Pulmonary artery endothelial cell (primary cell): ENCODE data around the gene RNF144A. TPM values are rescaled to one million over a fixed set of nuclear protein-coding genes. Genes with fewer than 3 reads are reported as not detected.

Experiments
- DNase-seq: peaks from one replicate; pipeline ENCODE4 v3.0.0-alpha.2; 2011; ENCODE audit warnings: low read depth, low spot score
- total RNA-seq: library from RNA; depleted of rRNA; stranded (reverse); fragments of >200 nt; gene quantifications from 2 replicates; pipeline ENCODE4 v1.2.3, GENCODE V29; 2014

Gene RNF144A
- total RNA-seq, 1 donor from 2014 or later: 5.3 TPM

DNA sequence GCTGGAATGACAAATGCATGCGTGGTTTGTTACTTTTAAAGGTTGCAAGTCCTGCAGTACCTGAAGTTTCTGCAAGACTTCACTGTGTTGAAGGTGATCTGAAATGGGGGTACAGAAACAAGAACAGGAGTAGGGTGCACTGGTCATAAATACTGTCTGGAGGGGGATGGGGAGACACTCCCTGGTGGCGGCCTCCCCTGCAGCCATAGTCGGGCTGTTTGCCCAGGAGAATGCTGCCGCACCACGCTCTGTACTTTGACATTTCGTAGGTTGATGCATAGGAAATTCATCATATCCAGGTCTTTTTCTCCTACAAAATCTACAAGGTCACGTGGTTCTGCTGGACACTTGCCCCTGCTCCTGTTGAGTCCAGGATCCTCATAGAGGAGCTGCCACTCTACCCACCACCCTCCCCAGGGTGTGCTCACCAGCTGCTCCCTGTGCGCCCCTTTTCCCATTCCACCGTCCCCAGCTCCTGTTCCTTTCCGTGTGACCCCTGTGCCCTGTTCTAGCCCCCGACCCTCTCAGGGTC, 103.8 kb downstream of the RNF144A start:
- DNase-seq: no peak

GRCh38 chr2:7022492-7023385, 105.5 kb downstream of the RNF144A start:
- no peak for DNase-seq

- DNase-seq: no peak
Measured at GRCh38 chr2:7023542-7023941, 106.3 kb downstream of the RNF144A start.

GRCh38 chr2:7024261-7024660, 107.0 kb downstream of the RNF144A start:
- DNase-seq: no peak

- no peak for DNase-seq
Measured at GRCh38 chr2:7025082-7025481, 107.9 kb downstream of the RNF144A start.

DNA sequence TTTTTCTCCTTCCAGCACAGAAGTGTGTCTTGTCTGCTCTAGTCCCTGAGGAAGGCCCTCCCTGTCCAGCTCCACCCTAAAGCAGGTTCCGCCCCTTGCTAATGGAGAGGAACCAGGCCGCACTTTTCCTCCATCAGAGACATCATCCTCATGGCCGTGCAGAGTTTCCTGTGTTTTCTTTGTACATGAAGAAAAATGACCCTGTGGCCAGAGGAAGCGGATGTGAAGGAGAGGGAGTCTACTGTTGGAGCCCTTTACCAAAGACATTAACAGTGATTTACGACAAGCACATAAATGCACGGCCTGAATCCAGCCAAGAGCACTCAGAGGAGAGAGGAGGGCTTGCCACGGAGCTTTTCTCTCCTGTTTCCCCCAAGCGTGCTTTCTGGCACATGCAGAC, 109.5 kb downstream of the RNF144A start:
- no peak for DNase-seq

- no peak for DNase-seq
Measured at GRCh38 chr2:7027411-7027810, 110.2 kb downstream of the RNF144A start.

GRCh38 chr2:7027956-7028655, 110.9 kb downstream of the RNF144A start:
- DNase-seq: no peak

DNA sequence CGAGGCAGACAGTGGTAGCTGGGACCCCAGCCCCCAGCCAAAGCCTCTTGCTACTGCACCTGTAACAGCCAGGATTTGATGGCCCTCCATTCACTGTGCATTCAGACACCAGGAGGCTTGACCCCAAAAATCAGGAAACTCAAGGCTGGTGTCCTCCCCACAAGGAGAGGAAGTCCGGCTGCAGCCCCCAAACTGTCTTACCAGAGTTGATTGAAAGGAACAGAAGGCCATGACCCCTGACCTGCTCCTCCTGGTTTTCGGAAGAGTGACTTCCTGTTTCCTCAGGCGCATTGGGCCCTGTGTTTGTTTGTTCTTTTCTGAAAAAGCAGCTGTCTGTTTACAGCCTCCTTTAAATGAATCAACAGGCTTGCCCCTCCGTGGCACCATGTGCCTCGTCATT, 111.6 kb downstream of the RNF144A start:
- DNase-seq: no peak

DNA sequence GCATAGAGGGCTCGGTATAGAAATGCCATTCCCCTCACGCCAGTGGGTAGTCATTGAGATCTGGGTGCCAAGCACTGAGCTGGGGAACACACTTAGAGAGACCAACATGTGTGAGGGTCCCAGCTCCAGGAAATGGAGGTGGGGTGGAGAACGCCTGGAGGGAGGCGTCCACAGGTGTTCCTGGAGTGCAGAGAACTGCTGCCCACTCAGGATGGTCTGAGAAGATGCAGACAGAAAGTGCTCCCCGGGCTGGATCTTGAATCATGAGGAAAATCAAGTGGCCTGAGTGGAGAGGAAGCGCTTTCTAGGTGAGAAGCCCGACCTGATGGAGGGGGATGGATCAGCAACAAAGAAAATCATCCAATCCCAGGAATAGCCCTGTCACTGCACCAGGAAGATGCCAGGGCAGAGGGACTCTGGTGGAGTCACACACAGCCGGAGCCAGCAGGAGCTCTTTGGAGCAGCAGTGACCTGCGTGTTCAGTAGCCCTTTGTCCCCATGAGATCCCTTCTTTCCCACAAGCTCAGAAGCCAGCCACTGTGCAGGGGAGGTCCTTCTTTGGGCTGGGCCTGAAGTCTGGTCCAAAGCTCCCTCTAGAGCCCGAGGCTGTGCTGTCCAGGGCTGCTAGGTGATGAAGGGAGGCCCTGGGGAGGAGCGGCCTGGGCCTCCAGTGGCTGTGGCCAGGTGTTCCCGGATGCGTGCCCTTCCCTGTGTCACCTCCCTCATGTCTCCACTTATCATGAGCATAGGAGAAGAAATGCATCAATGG, 112.3 kb downstream of the RNF144A start:
- no peak for DNase-seq

DNA sequence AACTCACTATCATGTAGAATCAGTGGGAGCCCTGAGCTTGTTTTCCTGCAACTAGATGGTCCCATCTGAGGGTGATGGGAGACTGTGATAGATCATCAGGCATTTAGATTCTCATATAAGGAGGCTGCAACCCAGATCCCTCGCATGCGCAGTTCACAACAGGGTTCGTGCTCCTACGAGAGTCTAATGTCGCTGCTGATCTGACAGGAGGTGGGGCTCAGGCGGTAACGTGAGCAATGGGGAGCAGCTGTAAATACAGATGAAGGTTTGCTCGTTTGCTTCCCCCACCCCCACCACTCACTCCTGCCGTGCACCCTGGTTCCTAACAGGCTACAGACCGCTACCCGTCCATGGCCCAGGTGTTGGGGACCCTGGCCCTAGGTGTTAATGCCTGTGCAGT, 113.6 kb downstream of the RNF144A start:
- DNase-seq: no peak

DNA sequence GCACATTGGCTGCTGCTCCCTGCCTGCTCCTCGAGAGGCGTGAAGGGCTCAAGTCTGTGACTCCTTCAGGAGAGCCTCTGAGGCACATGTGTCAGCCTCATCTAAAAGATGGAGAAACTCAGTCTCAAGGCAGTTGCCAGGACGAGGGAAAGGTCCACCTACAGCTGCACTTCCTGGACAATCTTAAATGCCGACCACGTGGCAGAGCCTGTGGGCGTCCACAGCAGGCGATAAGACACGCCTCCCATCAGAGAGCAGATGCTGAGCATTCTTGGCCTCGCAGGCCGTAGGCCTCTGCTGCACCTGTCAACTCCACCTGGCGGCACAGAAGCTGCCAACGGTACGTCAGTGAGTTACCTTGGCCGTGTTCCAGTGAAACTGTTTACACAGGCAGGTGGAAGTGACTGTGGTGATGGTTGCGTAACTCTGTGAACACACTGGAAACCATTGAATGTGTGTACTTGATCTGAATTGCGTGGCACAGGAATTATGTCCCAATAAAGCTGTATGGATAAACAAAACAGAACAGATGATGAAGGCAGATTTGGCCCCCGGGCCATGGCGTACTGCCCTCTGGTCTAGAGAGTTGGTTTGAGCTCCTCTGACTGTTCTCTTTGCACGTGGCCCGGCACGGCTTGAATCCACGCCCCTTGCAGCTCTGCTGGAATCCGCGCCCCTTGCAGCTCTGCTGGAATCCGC, 114.5 kb downstream of the RNF144A start:
- DNase-seq: no peak

GRCh38 chr2:7032371-7032770, 115.2 kb downstream of the RNF144A start:
- no peak for DNase-seq

DNA sequence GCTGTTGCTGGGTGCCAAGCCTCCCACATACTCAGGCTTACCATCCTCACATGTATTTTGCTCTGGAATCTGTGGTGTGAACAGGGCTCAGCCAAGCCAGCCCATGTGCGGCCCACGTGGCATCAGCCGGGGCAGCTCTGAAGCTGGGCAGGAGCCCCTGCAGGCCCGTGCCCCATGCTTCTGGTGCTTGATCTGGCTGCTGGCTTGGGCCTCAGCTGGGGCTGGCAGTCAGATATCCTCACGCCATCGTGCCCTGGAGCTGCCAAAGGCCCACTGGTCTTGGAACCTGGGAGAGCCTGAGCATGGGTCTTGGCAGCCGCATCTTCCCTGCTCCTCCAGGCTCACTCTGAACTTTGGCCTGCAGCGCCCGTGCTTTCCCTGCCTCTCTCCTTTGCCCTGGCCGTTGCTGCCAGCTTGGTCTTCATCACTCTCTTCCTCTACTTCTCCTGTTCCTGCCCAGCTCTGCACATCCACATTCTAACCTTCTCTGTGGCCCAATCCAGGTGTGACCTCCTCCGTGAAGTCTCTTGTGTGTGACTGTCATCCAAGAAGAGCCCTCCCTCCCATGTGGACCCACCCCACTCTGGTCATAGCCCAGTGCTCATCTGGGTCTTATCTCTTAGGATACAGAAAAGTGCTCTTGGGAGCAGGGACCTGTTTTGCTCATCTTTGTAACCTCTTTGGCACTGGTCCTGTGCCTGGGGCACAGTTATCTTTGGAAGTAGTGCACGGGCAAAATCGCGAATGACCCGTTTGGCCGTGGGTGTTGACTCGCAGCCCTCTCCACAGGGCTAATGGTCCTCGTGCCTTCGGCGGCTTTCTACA, 116.1 kb downstream of the RNF144A start:
- no peak for DNase-seq

- DNase-seq: no peak
Measured at GRCh38 chr2:7034303-7034702, 117.1 kb downstream of the RNF144A start.

DNA sequence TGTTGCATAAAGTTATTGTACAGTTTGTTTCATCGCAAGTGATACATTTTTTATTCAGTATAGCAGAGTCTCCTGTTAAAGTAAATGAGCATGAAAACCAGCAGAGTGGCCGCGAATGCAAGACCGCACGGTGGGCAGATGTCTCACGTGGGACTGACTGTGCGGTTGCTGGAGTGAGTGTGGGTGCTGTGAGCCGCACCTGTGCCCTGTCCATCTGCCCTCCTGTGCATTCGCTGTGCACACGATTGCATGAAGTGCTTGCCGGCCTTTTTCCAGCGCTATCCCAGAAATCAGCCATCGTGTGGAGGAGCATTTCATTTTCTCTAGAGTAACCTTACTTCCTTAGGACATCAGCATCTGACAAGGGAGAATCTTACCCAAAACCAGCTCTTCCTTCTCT, 118.7 kb downstream of the RNF144A start:
- DNase-seq: no peak

- peak; percentile 19 for DNase-seq
Measured at GRCh38 chr2:7037340-7038333, 120.4 kb downstream of the RNF144A start.

DNA sequence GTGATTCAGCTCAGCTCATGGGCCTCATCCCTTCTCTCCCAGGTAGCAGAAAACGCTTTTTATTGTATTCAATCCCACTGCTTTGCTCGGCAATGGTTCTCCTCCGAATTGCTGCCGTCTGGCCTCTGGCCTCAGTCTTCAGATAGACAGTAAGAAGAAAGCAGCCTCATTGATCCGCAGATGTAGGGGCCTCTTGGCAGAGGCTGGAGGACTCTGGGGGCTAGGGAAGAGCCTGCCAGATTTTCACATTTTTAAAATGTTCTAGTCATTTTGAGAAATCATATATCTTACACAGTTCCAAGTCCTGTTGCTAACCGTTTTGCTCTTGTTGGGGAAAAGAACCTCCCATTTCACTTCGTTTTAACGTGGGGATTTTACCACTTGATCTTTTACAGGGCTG, 123.3 kb downstream of the RNF144A start:
- no peak for DNase-seq

DNA sequence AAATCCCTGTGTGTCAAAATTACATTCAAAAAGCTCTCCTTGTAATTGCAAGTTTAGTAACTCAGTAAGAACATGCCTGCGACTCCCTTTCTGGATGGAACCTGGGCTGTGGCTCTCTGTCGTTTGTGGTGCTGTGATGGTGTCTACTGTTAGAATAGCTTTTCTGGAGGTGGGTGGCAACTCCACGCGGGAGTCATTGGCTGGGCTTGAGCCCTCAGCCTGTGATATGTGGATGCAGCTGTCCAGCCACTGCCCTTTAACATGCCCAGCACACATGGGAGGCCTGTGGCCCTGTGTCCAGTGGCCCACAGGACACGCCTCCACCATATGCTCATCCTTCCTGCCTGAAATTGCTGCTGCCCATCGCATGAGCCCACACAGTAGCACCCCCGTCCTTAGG, 124.2 kb downstream of the RNF144A start:
- DNase-seq: no peak
